AG20443 (cell line): Measurements from ENCODE around the gene MUC22.
"Not testable (repeated sequence)": the region's sequence is repeated elsewhere in the genome, so short reads cannot be mapped to it uniquely, and the experiment has no call there.

Experiments
- DNase-seq: peaks from one replicate; pipeline ENCODE4 v3.0.0; 2012; ENCODE audit warnings: low spot score, mixed read lengths

Gene MUC22

DNA sequence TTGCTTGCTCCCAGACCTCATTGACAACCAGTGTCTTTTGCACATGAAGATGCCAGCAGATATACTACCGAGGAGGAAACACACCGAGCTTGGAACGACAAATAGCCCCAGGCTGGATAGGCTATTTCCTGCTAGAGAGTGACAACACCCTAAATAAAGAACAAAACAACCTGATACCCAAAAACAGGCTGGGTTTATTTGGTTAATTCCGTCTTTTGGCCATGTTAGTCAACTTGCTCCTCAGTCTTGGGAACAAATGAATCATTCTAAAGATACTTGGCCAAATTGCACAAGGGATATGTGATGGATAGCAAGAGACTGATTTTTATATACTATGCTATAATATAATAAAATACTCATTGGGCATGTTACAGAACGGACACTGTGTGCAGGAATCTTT lies 11.5 kb upstream of the MUC22 start:
- no peak for DNase-seq

DNA sequence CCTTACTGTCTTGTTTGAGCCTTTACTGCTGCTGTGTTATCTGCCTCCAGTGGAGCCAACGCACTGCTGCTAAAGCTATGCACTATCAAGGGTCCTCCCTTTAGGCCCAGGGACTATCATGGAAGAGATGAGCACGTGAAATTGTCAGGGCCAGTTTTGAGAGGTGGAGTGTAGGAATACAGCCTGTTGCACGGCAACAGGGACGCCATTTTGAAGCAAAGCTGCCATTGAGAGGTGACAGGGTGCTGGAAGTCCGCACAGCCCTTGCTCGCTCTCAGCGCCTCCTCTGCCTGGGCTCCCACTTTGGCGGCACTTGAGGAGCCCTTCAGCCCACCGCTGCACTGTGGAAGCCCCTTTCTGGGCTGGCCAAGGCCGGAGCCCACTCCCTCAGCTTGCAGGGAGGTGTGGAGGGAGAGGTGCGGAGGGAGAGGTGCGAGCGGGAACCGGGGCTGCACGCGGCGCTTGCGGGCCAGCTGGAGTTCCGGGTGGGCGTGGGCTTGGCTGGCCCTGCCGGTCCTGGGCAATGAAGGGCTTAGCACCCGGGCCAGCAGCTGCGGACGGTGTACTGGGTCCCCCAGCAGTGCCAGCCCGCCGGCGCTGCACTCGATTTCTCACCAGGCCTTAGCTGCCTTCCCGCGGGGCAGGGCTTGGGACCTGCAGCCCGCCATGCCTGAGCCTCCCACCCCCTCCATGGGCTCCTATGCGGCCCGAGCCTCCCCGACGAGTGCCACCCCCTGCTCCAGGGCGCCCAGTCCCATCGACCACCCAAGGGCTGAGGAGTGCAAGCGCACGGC lies 10.0 kb upstream of the MUC22 start:
- not testable (repeated sequence) for DNase-seq

DNA sequence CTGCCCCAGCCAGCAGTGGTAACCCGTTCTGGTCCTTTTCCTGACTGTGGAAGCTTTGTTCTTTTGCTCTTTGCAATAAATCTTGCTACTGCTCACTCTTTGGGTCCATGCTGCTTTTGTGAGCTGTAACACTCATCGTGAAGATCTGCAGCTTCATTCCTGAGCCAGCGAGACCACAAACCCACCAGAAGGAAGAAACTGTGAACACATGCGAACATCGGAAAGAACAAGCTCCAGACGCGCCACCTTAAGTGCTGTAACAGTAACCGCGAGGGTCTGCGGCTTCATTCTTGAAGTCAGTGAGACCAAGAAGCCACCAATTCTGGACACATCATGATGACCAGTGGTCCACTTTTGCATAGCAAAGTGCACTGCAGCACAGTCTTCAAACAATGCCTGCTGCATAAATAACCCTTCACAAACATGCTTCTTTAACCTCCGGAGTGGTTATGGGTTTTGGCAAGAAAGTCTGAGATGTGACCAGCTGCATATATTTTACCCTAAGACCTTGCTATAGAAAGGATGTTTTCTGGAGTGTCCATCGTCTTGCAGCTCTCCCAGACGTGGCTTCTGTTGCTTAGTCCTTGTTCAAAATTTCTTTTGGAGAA lies 8.9 kb upstream of the MUC22 start:
- DNase-seq = no peak

GRCh38 chr6:31002471-31002870 lies 7.8 kb upstream of the MUC22 start:
- no peak for DNase-seq

GRCh38 chr6:31004794-31005193 lies 5.5 kb upstream of the MUC22 start:
- DNase-seq = no peak

DNA sequence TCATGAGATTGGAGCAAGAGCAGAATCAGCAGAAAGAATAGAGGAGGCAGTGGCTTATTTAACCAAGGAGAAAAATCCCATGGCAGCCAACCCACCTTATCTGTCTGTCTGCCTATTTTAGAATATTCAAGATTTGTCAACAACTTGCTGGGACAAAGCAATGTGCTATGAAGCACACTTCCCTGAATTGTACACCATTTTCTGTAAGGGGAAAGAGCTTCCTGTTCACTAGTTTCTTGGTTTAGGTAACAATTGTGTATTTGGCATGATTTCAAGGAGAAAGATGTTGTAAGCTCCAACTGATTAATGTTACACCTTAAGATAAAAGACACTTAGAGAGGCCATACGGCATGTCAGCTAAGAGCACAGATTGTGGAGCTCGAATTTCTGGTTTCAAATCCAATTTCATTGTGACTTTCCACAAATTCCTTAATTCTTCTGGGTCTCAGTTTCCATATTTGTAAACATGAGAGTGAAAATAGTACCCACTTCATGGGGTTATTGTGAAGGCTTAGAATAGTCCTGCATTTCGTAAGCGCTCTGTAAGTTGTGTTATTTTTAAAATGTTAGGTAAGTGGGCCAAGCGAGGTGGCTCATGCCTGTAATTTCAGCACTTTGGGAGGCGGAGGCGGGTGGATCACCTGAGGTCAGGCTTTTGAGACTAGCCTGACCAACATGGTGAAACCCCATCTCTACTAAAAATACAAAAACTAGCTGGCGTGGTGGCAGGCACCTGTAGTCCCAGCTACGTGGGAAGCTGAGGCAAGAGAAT lies 4.8 kb upstream of the MUC22 start:
- no peak for DNase-seq

DNA sequence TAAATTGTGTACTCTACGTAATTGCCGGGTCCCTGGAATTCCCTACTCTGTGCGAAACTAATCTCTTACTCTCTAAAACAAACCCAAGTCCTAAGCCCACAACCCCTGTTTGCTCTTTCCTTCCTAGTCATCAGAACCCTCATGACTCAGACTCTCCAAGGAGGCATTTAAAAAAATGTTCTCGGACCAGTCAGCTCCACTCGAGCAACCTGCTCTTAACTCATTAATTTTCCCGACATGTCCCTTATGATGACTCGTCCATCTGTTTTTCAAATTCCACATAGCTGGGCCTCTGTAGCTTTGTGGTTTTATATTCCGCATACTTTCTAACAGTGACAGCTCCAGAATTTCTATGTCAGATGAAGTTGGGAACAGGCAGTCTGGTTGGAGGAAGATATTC lies 2.6 kb upstream of the MUC22 start:
- peak; percentile 63 for DNase-seq

DNA sequence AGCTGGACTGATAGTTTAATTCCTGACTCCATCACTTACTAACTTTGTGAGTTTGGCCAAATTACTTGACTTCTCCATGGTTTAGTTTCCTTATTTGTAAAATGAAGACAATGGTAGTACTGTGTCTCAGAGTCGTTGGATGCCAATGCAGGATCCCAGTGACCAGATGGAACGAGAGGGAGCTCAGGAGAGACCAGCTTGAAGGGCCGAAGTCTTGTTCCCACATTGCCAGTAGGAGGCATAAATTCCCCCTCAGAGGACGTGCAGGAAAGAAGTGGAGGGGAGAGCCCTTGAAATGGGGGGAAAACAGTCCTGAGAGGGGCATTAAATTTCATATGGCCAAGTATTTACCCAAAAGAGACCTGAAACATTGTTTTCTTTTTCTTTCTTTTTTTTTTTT lies 2.1 kb upstream of the MUC22 start:
- DNase-seq = no peak

GRCh38 chr6:31009731-31010130 lies 543 bp upstream of the MUC22 start:
- DNase-seq = no peak

- DNase-seq = no peak
Observed at GRCh38 chr6:31011153-31011552, 879 bp downstream of the MUC22 start.

- DNase-seq = no peak
Observed at GRCh38 chr6:31016659-31017299, 6.5 kb downstream of the MUC22 start.

DNA sequence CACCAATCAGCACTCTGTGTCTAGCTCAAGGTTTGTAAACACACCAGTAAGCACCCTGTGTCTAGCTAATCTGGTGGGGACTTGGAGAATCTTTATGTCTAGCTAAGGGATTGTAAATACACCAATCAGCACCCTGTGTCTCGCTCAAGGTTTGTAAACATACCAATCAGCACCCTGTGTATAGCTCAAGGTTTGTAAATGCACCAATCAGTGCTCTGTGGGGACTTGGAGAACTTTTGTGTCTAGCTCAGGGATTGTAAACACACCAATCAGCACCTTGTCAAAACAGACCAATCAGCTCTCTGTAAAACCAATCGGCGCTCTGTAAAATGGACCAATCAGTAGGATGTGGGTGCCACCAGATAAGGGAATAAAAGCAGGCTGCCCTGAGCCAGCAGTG lies 7.2 kb downstream of the MUC22 start:
- DNase-seq = not testable (repeated sequence)

- no peak for DNase-seq
Observed at GRCh38 chr6:31020057-31020456, 9.8 kb downstream of the MUC22 start.

DNA sequence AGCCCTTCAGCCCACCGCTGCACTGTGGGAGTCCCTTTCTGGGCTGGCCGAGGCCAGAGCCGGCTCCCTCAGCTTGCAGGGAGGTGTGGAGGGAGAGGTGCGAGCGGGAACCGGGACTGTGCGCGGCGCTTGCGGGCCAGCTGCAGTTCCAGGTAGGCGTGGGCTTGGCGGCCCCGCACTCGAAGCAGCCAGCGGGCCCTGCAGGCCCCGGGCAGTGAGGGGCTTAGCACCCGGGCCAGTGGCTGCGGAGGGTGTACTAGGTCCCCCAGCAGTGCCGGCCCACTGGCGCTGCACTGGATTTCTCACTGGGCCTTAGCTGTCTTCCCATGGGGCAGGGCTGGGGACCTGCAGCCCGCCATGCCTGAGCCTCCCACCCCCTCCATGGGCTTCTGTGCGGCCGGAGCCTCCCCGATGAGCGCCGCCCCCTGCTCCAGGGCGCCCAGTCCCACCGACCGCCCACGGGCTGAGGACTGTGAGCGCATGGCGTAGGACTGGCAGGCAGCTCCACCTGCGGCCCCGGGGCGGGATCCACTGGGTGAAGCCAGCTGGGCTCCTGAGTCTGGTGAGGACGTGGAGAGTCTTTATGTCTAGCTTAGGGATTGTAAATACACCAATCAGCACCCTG lies 10.5 kb downstream of the MUC22 start:
- not testable (repeated sequence) for DNase-seq

DNA sequence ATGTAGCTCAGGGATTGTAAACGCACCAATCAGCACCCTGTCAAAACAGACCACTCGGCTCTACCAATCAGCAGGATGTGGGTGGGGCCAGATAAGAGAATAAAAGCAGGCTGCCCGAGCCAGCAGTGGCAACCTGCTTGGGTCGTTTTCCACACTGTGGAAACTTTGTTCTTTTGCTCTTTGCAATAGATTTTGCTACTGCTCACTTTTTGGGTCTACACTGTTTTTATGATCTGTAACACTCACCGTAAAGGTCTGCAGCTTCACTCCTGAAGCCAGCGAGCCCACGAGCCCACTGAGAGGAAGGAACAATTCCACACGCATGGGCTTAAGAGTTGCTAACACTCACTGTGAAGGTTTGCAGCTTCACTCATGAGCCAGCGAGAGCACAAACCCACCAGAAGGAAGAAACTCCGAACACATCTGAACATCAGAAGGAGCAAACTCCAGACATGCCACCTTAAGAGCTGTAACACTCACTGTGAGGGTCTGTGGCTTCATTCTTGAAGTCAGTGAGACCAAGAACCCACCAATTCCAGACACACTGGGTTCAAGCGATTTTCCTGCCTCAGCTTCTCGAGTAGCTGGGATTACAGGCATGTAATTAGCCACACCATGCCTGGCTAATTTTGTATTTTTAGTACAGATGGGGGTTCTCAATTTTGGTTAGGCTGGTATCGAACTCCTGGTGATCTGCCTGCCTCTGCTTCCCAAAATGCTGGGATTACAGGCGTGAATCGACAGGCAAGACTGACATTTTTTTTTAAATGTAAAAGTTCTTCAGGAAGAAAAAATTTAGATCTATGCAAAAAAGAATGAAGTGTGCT lies 11.6 kb downstream of the MUC22 start:
- not testable (repeated sequence) for DNase-seq

- no peak for DNase-seq
Observed at GRCh38 chr6:31025595-31025994, 15.3 kb downstream of the MUC22 start.

GRCh38 chr6:31031095-31031494 lies 20.8 kb downstream of the MUC22 start:
- no peak for DNase-seq

GRCh38 chr6:31033075-31033474 lies 22.8 kb downstream of the MUC22 start:
- DNase-seq = no peak

- DNase-seq = no peak
Observed at GRCh38 chr6:31035862-31036497, 25.7 kb downstream of the MUC22 start.

- peak; percentile 33 for DNase-seq
Observed at GRCh38 chr6:31037169-31037568, 26.9 kb downstream of the MUC22 start.

GRCh38 chr6:31037682-31038081 lies 27.4 kb downstream of the MUC22 start:
- peak; percentile 75 for DNase-seq
